ENCODE data around the gene EDEM2.
"Not testable (repeated sequence)": the region's sequence is repeated elsewhere in the genome, so short reads cannot be mapped to it uniquely, and the experiment has no call there.

EDEM2 gene

GRCh38 chr20:35186691-35187289 lies 39.7 kb upstream of the EDEM2 start:
- not testable (repeated sequence) for H3K79me1 ChIP-seq (ENCODE audit: low read depth, low read length); H3K4me2 ChIP-seq (ENCODE audit: insufficient read depth, low read length, poor library complexity, severe bottlenecking); H2BK5ac ChIP-seq (ENCODE audit: low read length); H4K8ac ChIP-seq (ENCODE audit: low read depth, low read length); H3K18ac ChIP-seq (ENCODE audit: low read length); H3K4ac ChIP-seq (ENCODE audit: low read length); H3K14ac ChIP-seq (ENCODE audit: low read length); H2BK15ac ChIP-seq (ENCODE audit: low read length); H3K4me3 ChIP-seq (ENCODE audit: low read length in 2 of 2); H2BK120ac ChIP-seq (ENCODE audit: low read depth, low read length); H3K4me1 ChIP-seq (ENCODE audit: control insufficient read depth in 2 of 2, insufficient read depth in 1 of 2, low read depth in 1 of 2, low read length in 2 of 2); H3K9me3 ChIP-seq (replicated peaks in 1 of 2; ENCODE audit: control insufficient read depth in 2 of 2, insufficient read depth in 1 of 2, low read depth in 1 of 2, low read length in 2 of 2); H3K27ac ChIP-seq (replicated peaks; ENCODE audit: low read length); DNase-seq (ENCODE audit: low spot score); H3K23ac ChIP-seq (ENCODE audit: low read depth, low read length, poor library complexity); H2AK5ac ChIP-seq (ENCODE audit: low read depth, low read length); H3K9ac ChIP-seq (ENCODE audit: low read depth, low read length, poor library complexity); H4K91ac ChIP-seq (ENCODE audit: low read depth, low read length, poor library complexity); H2BK12ac ChIP-seq (ENCODE audit: low read length); H3K36me3 ChIP-seq (replicated peaks in 1 of 2; ENCODE audit: control insufficient read depth in 2 of 2, insufficient read depth in 2 of 2, low read length in 2 of 2); H2AFZ ChIP-seq (ENCODE audit: low read length)
- H3K27me3 ChIP-seq (ENCODE audit: control insufficient read depth in 3 of 3, insufficient read depth in 3 of 3, low read depth in 1 of 3, low read length in 3 of 3): peaks cover 0 to 28% (median 0%) of the 10 kb centered on the region in 3 experiments
- no CpG with 5 or more reads among the region's 10 CpGs for WGBS, 2 donors (ENCODE audit: extremely low coverage in 2 of 2, insufficient read length in 2 of 2, insufficient replicate concordance in 1 of 2)

- H3K23ac ChIP-seq (ENCODE audit: low read depth, low read length, poor library complexity): no peak overlapping the region
- no peak overlapping the region for H2AFZ ChIP-seq (ENCODE audit: low read length)
- no peak overlapping the region for H2BK5ac ChIP-seq (ENCODE audit: low read length)
- H4K91ac ChIP-seq (ENCODE audit: low read depth, low read length, poor library complexity): no peak overlapping the region
- no peak overlapping the region for H3K14ac ChIP-seq (ENCODE audit: low read length)
- H3K4ac ChIP-seq (ENCODE audit: low read length): no peak overlapping the region
- H3K4me2 ChIP-seq (ENCODE audit: insufficient read depth, low read length, poor library complexity, severe bottlenecking): no peak overlapping the region
- H3K9ac ChIP-seq (ENCODE audit: low read depth, low read length, poor library complexity): no peak overlapping the region
- no peak overlapping the region for H2BK12ac ChIP-seq (ENCODE audit: low read length)
- H2BK120ac ChIP-seq (ENCODE audit: low read depth, low read length): no peak overlapping the region
- no peak overlapping the region for H3K27ac ChIP-seq (replicated peaks; ENCODE audit: low read length)
- no peaks in the 10 kb centered on the region for H3K4me1 ChIP-seq (ENCODE audit: control insufficient read depth in 2 of 2, insufficient read depth in 1 of 2, low read depth in 1 of 2, low read length in 2 of 2)
- no peak for DNase-seq (ENCODE audit: low spot score)
- no peak overlapping the region for H2BK15ac ChIP-seq (ENCODE audit: low read length)
- peaks cover 0 to 2% (median 0%) of the 10 kb centered on the region in 3 experiments for H3K27me3 ChIP-seq (ENCODE audit: control insufficient read depth in 3 of 3, insufficient read depth in 3 of 3, low read depth in 1 of 3, low read length in 3 of 3)
- H3K4me3 ChIP-seq (ENCODE audit: low read length in 2 of 2): no peak overlapping the region
- H4K8ac ChIP-seq (ENCODE audit: low read depth, low read length): no peak overlapping the region
- H3K79me1 ChIP-seq (ENCODE audit: low read depth, low read length): no peaks in the 10 kb centered on the region
- no peak overlapping the region for H3K18ac ChIP-seq (ENCODE audit: low read length)
- no peak overlapping the region for H2AK5ac ChIP-seq (ENCODE audit: low read depth, low read length)
- no peaks in the 10 kb centered on the region for H3K9me3 ChIP-seq (replicated peaks in 1 of 2; ENCODE audit: control insufficient read depth in 2 of 2, insufficient read depth in 1 of 2, low read depth in 1 of 2, low read length in 2 of 2)
- no peaks in the 10 kb centered on the region for H3K36me3 ChIP-seq (replicated peaks in 1 of 2; ENCODE audit: control insufficient read depth in 2 of 2, insufficient read depth in 2 of 2, low read length in 2 of 2)
These were observed 34.6 kb upstream of the EDEM2 start for GRCh38 chr20:35181731-35182130.

- Histone ChIP-seq H3K4me2 (ENCODE audit: insufficient read depth, low read length, poor library complexity, severe bottlenecking) (no peak overlapping the region), H2BK15ac (ENCODE audit: low read length) (no peak overlapping the region), H3K27me3 (ENCODE audit: control insufficient read depth in 3 of 3, insufficient read depth in 3 of 3, low read depth in 1 of 3, low read length in 3 of 3) (peaks cover 0 to 5% (median 0%) of the 10 kb centered on the region in 3 experiments), H2BK120ac (ENCODE audit: low read depth, low read length) (no peak overlapping the region), H3K14ac (ENCODE audit: low read length) (no peak overlapping the region), H3K4me3 (ENCODE audit: low read length in 2 of 2) (no peak overlapping the region), H3K27ac (replicated peaks; ENCODE audit: low read length) (no peak overlapping the region), H3K9ac (ENCODE audit: low read depth, low read length, poor library complexity) (no peak overlapping the region), H3K4ac (ENCODE audit: low read length) (no peak overlapping the region), H3K79me1 (ENCODE audit: low read depth, low read length) (no peaks in the 10 kb centered on the region), H3K36me3 (replicated peaks in 1 of 2; ENCODE audit: control insufficient read depth in 2 of 2, insufficient read depth in 2 of 2, low read length in 2 of 2) (no peaks in the 10 kb centered on the region), H3K4me1 (ENCODE audit: control insufficient read depth in 2 of 2, insufficient read depth in 1 of 2, low read depth in 1 of 2, low read length in 2 of 2) (no peaks in the 10 kb centered on the region), H4K8ac (ENCODE audit: low read depth, low read length) (no peak overlapping the region), H2AFZ (ENCODE audit: low read length) (no peak overlapping the region), H4K91ac (ENCODE audit: low read depth, low read length, poor library complexity) (no peak overlapping the region), H3K18ac (ENCODE audit: low read length) (no peak overlapping the region), H3K9me3 (replicated peaks in 1 of 2; ENCODE audit: control insufficient read depth in 2 of 2, insufficient read depth in 1 of 2, low read depth in 1 of 2, low read length in 2 of 2) (no peaks in the 10 kb centered on the region), H2BK5ac (ENCODE audit: low read length) (no peak overlapping the region), H2BK12ac (ENCODE audit: low read length) (no peak overlapping the region), H3K23ac (ENCODE audit: low read depth, low read length, poor library complexity) (no peak overlapping the region), H2AK5ac (ENCODE audit: low read depth, low read length) (no peak overlapping the region)
- no peak for DNase-seq (ENCODE audit: low spot score)
- no CpG with 5 or more reads among the region's 5 CpGs for WGBS, 2 donors (ENCODE audit: extremely low coverage in 2 of 2, insufficient read length in 2 of 2, insufficient replicate concordance in 1 of 2)
These were observed 33.1 kb upstream of the EDEM2 start for GRCh38 chr20:35180266-35180665.

GRCh38 chr20:35179292-35180212 lies 32.4 kb upstream of the EDEM2 start:
- Histone ChIP-seq H2BK5ac (ENCODE audit: low read length) (no peak overlapping the region), H3K14ac (ENCODE audit: low read length) (no peak overlapping the region), H3K4me1 (ENCODE audit: control insufficient read depth in 2 of 2, insufficient read depth in 1 of 2, low read depth in 1 of 2, low read length in 2 of 2) (no peaks in the 10 kb centered on the region), H3K4me3 (ENCODE audit: low read length in 2 of 2) (no peak overlapping the region), H2AK5ac (ENCODE audit: low read depth, low read length) (no peak overlapping the region), H3K4ac (ENCODE audit: low read length) (no peak overlapping the region), H4K8ac (ENCODE audit: low read depth, low read length) (no peak overlapping the region), H3K18ac (ENCODE audit: low read length) (no peak overlapping the region), H2BK12ac (ENCODE audit: low read length) (no peak overlapping the region), H3K36me3 (replicated peaks in 1 of 2; ENCODE audit: control insufficient read depth in 2 of 2, insufficient read depth in 2 of 2, low read length in 2 of 2) (no peaks in the 10 kb centered on the region), H3K9me3 (replicated peaks in 1 of 2; ENCODE audit: control insufficient read depth in 2 of 2, insufficient read depth in 1 of 2, low read depth in 1 of 2, low read length in 2 of 2) (no peaks in the 10 kb centered on the region), H2BK120ac (ENCODE audit: low read depth, low read length) (no peak overlapping the region), H2BK15ac (ENCODE audit: low read length) (no peak overlapping the region), H4K91ac (ENCODE audit: low read depth, low read length, poor library complexity) (no peak overlapping the region), H3K27me3 (ENCODE audit: control insufficient read depth in 3 of 3, insufficient read depth in 3 of 3, low read depth in 1 of 3, low read length in 3 of 3) (peaks cover 0 to 6% (median 0%) of the 10 kb centered on the region in 3 experiments), H3K27ac (replicated peaks; ENCODE audit: low read length) (no peak overlapping the region), H3K79me1 (ENCODE audit: low read depth, low read length) (no peaks in the 10 kb centered on the region), H2AFZ (ENCODE audit: low read length) (no peak overlapping the region), H3K4me2 (ENCODE audit: insufficient read depth, low read length, poor library complexity, severe bottlenecking) (no peak overlapping the region), H3K9ac (ENCODE audit: low read depth, low read length, poor library complexity) (no peak overlapping the region), H3K23ac (ENCODE audit: low read depth, low read length, poor library complexity) (no peak overlapping the region)
- no peak for DNase-seq (ENCODE audit: low spot score)
- no CpG with 5 or more reads among the region's 11 CpGs for WGBS, 2 donors (ENCODE audit: extremely low coverage in 2 of 2, insufficient read length in 2 of 2, insufficient replicate concordance in 1 of 2)

All from neuronal stem cell (in vitro differentiated cells).